ENCODE results near the gene PPP3R2.

DNA sequence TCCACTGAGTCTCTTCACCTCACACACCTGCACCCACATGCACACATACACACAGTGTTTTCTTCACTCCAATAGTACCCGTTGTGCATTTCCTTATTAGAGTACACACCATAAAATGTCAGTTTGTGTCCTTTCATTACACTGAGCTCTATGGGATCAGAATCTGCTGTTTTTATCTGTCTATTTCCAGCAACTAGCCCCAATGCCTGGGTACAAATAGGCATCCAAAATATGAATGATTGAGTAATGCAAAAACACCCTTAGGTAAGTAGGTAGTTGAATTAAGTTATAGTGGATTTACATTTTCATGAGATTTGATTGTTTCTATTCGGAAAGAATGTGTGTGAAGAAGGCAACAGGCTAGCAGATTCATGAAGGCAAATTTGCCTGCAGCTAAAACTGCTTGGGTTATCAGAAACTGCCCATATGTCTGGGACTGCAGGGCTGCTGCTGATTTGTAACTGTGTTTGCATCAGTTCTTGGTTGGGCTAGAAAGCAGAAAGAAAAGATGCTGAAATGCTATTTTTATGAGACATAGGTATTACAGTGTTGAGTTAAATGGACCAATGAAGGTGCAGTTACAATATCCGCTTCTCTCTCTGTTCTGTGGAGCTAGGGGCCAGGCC is 26.9 kb downstream of the PPP3R2 start:
- TF ChIP-seq, protein P1, sequence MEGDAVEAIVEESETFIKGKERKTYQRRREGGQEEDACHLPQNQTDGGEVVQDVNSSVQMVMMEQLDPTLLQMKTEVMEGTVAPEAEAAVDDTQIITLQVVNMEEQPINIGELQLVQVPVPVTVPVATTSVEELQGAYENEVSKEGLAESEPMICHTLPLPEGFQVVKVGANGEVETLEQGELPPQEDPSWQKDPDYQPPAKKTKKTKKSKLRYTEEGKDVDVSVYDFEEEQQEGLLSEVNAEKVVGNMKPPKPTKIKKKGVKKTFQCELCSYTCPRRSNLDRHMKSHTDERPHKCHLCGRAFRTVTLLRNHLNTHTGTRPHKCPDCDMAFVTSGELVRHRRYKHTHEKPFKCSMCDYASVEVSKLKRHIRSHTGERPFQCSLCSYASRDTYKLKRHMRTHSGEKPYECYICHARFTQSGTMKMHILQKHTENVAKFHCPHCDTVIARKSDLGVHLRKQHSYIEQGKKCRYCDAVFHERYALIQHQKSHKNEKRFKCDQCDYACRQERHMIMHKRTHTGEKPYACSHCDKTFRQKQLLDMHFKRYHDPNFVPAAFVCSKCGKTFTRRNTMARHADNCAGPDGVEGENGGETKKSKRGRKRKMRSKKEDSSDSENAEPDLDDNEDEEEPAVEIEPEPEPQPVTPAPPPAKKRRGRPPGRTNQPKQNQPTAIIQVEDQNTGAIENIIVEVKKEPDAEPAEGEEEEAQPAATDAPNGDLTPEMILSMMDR (IDR thresholded peaks at IDR 0.05; ENCODE audit: insufficient read depth, low read length, poor library complexity, severe bottlenecking) = no peak
- no peak for TF ChIP-seq EZH2phosphoT487 (conservative IDR thresholded peaks at IDR 0.05; ENCODE audit: low read length)

Measured in SU-DHL-6 (cell line).